ENCODE measurements around the gene RFK. TPM values are rescaled to one million over a fixed set of nuclear protein-coding genes. Genes with fewer than 3 reads are reported as not detected.

The RFK gene
- total RNA-seq, 1 experiment from 2014 or later = 33.2 TPM

GRCh38 chr9:76355886-76356285, 38.3 kb downstream of the RFK start:
- Histone ChIP-seq H3K9me3 (ENCODE audit: control insufficient read depth, insufficient read depth, low read depth, low read length) (no peaks in the 10 kb centered on the region), H3K4me3 (ENCODE audit: low read depth in 2 of 2, low read length in 2 of 2) (no peak overlapping the region), H3K36me3 (ENCODE audit: control insufficient read depth, insufficient read depth, low read length) (no peaks in the 10 kb centered on the region), H3K27ac (ENCODE audit: low read length) (no peak overlapping the region), H3K4me1 (ENCODE audit: control insufficient read depth, insufficient read depth, low read length) (no peaks in the 10 kb centered on the region), H3K27me3 (ENCODE audit: control insufficient read depth, insufficient read depth, low read length) (no peaks in the 10 kb centered on the region)
- intact Hi-C loops (cut with micrococcal nuclease; ENCODE audit: unreplicated experiment) (no loop called here), in situ Hi-C loops (cut with HindIII; ENCODE audit: low pct_unique_long_range_greater_than_20kb, low sequenced_read_pairs) (no loop called here)
- TF ChIP-seq POLR2AphosphoS5 (IDR thresholded peaks at IDR 0.05; ENCODE audit: low read depth, low read length) = no peak
- TF ChIP-seq REST (IDR thresholded peaks at IDR 0.05; ENCODE audit: insufficient read depth in 1 of 2, low read depth in 2 of 2, low read length in 1 of 2) = no peak
- no peak for TF ChIP-seq CTCF (IDR thresholded peaks at IDR 0.05)
- TF ChIP-seq TCF7L2 (IDR thresholded peaks at IDR 0.05; ENCODE audit: low read depth, low read length) = no peak
- TF ChIP-seq SIN3A (IDR thresholded peaks at IDR 0.05; ENCODE audit: borderline replicate concordance, insufficient read depth, low read depth, low read length) = no peak
- DNase-seq (ENCODE audit: low read depth, low spot score) (no peak), ATAC-seq (no peak)
- BruUV-seq (replicated peaks) = no TSS peak
- POLR2A ChIA-PET = no interaction called here
- CTCF ChIA-PET = interaction anchor here (0.6 kb wide), 1 partner anchor 717 kb away, joined by 3 read pairs; no protein-coding TSS in a partner anchor

GRCh38 chr9:76354221-76354620, 40.0 kb downstream of the RFK start:
- ChIA-PET POLR2A (no interaction called here), CTCF (no interaction called here)
- ATAC-seq (no peak), DNase-seq (ENCODE audit: low read depth, low spot score) (no peak)
- Histone ChIP-seq H3K4me3 (ENCODE audit: low read depth in 2 of 2, low read length in 2 of 2) (no peak overlapping the region), H3K27ac (ENCODE audit: low read length) (no peak overlapping the region), H3K9me3 (ENCODE audit: control insufficient read depth, insufficient read depth, low read depth, low read length) (no peaks in the 10 kb centered on the region), H3K36me3 (ENCODE audit: control insufficient read depth, insufficient read depth, low read length) (no peaks in the 10 kb centered on the region), H3K4me1 (ENCODE audit: control insufficient read depth, insufficient read depth, low read length) (no peaks in the 10 kb centered on the region), H3K27me3 (ENCODE audit: control insufficient read depth, insufficient read depth, low read length) (no peaks in the 10 kb centered on the region)
- no peak for TF ChIP-seq TCF7L2 (IDR thresholded peaks at IDR 0.05; ENCODE audit: low read depth, low read length)
- TF ChIP-seq REST (IDR thresholded peaks at IDR 0.05; ENCODE audit: insufficient read depth in 1 of 2, low read depth in 2 of 2, low read length in 1 of 2) = no peak
- TF ChIP-seq POLR2AphosphoS5 (IDR thresholded peaks at IDR 0.05; ENCODE audit: low read depth, low read length) = no peak
- no TSS peak for BruUV-seq (replicated peaks)
- in situ Hi-C loops (cut with HindIII; ENCODE audit: low pct_unique_long_range_greater_than_20kb, low sequenced_read_pairs) (no loop called here), intact Hi-C loops (cut with micrococcal nuclease; ENCODE audit: unreplicated experiment) (no loop called here)
